Ramos (cell line): ENCODE results near the gene POLE2.
"Not testable (repeated sequence)": the region's sequence is repeated elsewhere in the genome, so short reads cannot be mapped to it uniquely, and the experiment has no call there.

Experiments
- in situ Hi-C: fragments of 300-500 bp; cut with MboI; formaldehyde crosslinking; loops from one replicate; pipeline ENCODE4 v1.14.3; 2022; ENCODE audit warnings: low sequenced_read_pairs; ENCODE audit not compliant: unreplicated experiment

POLE2 gene

GRCh38 chr14:49670475-49670874, 17.5 kb downstream of the POLE2 start:
- in situ Hi-C loops, result no loop called here

DNA sequence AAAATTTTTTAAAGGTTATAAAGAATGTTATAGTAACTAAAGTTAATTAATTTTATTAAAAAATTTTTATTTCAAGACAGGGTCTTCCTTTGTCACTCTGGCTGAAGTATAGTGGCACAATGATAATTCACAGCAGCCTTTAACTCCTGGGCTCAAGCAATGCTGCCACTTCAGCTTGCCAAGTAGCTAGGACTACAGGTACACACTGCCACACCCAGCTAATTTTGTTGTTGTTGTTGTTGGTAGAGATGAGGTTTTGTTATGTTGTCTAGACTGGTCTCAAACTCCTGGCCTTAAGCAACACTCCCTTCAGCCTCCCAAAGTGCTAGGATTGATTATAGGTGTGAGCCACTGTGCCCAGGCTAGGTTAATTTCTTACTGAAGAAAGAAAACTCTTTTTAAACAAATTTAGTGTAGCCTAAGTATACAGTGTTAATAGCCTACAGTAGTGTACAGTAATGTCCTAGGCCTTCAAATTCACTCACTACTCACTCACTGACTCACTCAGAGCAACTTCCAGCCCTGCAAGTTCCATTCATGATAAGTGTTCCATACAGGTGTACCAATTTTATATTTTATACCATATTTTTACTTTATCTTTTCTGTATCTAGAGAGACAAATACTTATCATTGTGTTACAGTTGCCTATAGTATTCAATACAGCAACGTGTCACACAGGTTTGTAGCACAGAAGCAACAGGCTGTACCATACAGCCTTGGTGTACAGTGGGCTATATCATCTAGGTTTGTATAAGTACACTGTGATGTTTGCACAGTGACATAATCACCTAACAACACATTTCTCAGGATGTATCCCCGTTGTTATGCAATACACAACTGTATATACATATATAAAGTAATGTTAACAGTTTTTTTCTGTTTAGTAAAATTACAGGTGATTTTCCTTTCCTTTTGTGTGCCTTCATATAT, 28.2 kb downstream of the POLE2 start:
- in situ Hi-C loops, result no loop called here

DNA sequence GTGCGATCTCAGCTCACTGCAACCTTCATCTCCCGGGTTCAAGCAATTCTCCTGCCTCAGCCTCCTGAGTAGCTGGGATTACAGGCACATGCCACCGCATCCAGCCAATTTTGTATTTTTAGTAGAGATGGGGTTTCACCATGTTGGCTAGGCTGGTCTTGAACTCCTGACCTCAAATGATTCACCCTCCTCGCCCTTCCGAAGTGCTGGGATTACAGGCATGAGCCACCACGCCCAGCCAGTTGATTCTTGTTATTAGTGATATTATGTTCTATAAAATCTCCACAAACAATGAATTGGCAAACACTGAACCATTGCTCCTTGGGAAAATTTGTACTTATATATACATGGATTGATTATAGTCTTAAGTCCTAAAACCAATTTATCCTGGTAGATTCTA, 30.5 kb downstream of the POLE2 start:
- in situ Hi-C loops, result not testable (repeated sequence)

GRCh38 chr14:49654511-49654910, 33.5 kb downstream of the POLE2 start:
- in situ Hi-C loops, result no loop called here

DNA sequence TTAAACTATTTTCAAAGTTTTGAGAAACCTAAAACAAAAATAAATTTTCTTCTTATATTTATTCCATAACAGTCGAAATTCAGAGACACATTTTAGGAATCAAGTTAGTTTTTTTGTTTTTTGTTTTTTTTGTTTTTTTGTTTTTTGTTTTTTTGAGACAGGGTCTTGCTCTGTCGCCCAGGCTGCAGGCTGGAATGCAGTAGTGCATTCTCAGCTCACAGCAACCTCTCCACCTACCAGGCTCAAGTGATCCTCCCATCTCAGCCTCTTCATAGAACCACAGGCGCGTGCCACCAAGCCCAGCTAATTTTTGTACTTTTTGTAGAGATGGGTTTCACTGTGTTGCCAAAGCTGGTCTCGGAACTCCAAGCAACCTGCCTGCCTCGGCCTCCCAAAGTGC, 34.5 kb downstream of the POLE2 start:
- in situ Hi-C loops, result no loop called here

DNA sequence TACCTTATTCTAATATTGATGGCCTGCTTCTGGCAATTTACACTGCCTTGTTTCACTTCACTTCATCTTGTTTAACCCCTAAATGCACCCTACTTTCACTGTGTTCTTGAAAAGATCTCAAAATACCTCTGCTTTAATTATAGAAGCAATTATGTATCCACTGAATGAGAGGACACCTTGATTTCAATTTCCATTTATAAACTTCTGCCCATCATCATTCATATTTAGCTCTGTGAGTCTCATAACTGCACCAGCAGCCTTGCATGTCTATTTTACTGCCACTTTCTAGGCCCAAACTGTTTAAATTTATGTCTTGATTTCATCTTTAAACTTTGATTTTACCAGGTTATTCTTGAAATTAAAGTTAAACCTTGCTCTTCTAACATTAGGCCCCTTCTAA, 45.9 kb downstream of the POLE2 start:
- in situ Hi-C loops, result loop anchor here (25.0 kb wide), 1 partner anchor 470 kb away; the partner anchor contains the start of gene VCPKMT

- in situ Hi-C loops, result loop anchor here (25.0 kb wide), 1 partner anchor 471 kb away; the partner anchor contains the start of gene VCPKMT
Measured at GRCh38 chr14:49641697-49642129, 46.3 kb downstream of the POLE2 start.

DNA sequence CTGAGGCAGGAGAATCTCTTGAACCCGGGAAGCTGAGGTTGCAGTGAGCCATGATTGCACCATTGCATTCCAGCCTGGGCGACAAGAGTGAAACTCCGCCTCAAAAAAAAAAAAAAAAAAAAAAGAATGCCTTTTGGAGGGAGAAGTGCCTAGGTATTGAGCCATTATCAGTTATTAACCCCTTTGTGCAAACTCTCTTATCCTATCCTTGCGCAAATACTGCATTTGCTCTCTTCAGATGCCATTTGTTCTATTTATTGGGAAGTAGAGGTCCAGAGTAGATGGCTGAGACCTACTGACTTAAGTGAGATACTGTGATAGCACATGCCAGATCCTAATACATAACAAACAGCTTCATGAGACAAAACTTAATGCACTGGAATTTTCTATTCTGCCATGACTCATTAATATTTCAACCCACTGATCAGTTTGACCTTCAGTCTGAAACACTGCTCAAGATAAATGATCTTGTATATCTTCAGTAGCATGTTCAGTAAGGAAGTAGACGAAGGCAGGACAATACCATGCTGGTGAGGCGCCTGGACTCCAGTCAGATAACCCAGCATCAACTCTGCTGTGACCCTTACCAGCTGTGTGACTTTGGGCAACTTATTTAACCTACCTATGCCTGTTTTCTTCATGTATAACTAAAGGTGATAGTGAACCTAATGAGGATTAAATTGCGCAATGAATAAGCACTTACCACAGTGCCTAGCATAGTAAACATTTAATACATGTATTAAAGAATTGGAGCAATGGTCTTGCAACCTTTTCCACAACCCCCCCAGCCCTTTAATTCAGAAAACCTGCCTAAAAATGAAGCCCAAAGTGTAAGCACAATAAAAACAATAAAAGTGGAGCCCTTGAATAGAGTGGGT, 47.2 kb downstream of the POLE2 start:
- in situ Hi-C loops, result loop anchor here (25.0 kb wide), 1 partner anchor 472 kb away; the partner anchor contains the start of gene VCPKMT

DNA sequence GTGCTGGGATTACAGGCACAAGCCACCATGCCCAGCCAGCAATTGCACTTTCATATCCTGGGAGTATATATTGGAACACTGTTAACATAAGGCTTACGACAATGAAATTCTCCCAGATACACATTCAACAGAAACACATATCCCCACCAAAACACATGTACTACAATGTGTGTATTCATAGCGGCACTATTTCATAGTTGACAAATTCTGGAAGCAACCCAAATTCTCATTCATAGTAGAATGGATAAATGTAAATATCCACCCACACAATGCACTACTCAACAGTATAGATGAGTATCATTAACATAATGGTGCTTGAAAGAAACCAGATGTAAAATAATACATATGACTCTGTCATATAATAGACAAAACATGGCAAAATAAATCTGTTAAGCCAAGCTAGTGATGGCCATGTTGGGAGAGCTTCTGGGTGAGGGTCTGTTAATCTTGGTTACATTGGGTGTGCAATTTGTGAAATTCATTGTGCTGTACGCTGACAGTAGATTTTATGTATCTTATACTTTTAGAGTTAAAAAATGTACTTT, 50.4 kb downstream of the POLE2 start:
- in situ Hi-C loops, result loop anchor here (10.0 to 25.0 kb wide), 2 partner anchors 217 to 475 kb away; partner anchors contain the start of genes NEMF and VCPKMT

- in situ Hi-C loops, result loop anchor here (10.0 to 25.0 kb wide), 2 partner anchors 218 to 475 kb away; partner anchors contain the start of genes NEMF and VCPKMT
Measured at GRCh38 chr14:49636866-49637265, 51.1 kb downstream of the POLE2 start.

DNA sequence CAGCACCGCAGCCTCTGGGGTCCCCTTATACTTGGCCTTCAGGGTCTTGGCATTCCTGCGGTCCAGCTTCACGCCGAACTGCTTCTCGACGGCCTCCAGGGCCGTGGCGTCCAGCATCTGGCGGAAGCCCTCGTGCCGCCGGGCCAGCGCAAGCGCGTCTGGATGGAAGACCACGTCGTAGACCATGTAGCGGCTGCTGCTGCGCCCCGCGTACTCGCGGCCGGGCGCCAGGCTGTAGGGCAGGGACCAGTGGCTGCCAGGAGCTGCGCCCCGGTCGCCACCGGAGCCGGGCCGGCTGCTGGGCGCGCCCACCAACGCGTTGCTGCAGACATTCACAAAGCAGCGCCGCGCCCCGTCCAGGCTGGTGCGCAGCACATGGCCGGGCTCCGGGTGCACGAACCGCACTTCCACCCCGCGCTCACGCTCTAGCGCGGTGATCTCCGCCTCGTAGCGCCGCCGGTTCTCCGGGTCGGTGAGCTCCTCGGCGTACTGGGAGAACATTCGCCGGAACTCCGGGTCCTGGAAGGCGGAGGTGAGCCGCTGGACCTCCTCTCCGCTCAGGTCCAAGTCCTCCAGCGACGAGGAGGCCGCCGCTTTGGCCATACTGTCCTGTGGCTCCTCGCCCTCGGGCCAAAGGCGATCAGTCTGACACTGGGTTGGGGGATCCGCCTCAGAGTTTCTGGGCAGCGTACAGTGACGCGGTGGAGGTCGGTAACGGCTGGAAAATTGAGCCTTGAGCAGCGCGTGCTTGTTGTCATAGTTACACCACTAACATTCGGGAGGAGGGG, 53.3 kb downstream of the POLE2 start, which contains the start of gene DNAAF2:
Gene DNAAF2 (minus strand): TSS at position 698 of the 788 bp plus-strand sequence. CDS start 95 bp downstream, at position 603.
- in situ Hi-C loops, result loop anchor here (10.0 to 25.0 kb wide), 2 partner anchors 220 to 478 kb away; partner anchors contain the start of genes NEMF and VCPKMT

DNA sequence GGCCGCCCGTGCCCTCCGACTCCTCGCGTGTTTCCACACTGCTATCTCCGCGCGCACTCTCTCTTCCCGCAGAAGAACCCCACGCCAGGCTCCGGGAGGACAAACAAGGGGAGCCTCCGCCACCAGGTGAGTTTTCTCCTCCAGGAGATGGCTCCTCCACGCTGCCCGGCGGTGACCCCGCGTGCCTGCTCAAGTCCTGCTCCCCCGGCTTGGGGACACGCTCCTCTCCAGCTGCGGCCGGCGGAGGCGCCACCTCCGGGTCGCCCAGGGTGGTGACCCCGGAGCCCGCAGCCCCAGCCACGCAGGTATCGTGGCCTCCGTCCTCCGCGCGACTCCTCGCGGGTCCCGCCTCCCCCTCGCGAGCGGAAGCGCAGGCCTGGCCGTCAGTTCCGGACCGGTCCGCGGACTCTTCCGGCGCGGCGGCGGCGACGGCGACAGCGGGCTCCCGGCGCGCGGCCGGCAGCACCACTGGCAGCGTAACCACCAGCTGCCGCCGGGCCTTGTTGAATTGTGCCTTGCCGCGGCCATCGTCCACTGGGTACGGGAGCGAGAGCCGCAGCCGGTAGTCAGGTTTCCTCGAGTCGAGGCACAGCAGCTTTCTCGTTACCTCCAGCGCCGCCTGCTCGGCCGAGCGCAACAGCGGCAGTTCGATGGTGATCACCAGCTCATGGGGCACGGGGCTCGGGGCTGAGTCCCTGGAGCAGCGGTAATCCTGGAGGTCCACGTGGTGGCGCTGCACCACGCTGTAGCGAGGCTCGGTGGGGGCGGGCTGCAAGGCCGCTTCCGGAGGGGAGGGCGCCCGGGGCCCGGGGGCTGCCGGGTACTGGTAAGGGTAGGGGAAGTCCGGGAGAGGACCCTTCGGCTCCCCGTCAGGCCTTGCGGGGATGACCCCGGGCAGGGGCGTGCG, 54.1 kb downstream of the POLE2 start:
- in situ Hi-C loops, result loop anchor here (10.0 to 25.0 kb wide), 2 partner anchors 221 to 478 kb away; partner anchors contain the start of genes NEMF and VCPKMT

DNA sequence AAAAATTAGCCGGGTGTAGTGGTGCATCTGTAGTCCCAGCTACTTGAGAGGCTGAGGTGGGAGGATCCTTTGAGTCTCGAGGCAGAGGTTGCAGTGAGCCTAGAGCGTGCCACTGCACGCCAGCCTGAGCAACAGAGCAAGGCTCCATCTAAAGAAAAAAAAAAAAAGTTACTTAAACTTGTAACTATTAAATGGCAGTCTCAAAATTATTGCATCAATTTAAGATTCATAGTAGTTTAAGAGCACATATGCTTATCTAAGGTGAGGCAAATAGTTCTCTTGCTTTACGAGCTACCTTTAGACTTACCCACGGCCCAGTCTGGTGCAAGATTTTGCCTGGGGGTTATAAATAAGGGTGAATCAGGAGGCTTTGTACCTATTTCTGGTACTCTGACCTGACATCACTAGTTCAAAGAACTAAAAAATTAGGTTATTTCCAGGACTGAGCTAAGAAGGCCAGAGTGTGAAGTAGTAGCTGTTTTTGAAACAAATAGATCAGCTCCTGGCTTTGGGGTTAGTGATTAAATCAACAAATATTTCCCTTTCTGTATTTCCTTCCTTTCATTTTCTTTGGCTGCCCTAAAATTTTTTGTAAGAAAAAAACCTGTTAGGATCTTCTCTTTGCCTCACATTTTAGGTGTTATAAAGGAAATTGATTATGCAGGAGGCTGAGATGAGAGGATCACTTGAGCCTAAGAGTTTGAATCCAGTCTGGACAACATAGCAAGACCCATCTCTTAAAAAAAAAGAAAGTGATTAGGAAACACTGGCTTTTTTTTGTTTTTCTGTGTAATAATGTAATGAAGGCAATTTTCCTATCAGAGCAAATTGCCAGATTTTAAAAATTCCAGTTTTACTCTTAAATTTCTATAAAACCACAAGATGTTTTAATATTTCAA, 63.8 kb downstream of the POLE2 start:
- in situ Hi-C loops, result no loop called here

GRCh38 chr14:49623387-49623786, 64.6 kb downstream of the POLE2 start:
- in situ Hi-C loops, result no loop called here

DNA sequence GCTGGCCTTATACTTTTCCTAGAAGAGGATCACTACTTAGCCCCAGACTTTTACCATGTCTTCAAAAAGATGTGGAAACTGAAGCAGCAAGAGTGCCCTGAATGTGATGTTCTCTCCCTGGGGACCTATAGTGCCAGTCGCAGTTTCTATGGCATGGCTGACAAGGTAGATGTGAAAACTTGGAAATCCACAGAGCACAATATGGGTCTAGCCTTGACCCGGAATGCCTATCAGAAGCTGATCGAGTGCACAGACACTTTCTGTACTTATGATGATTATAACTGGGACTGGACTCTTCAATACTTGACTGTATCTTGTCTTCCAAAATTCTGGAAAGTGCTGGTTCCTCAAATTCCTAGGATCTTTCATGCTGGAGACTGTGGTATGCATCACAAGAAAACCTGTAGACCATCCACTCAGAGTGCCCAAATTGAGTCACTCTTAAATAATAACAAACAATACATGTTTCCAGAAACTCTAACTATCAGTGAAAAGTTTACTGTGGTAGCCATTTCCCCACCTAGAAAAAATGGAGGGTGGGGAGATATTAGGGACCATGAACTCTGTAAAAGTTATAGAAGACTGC, 65.9 kb downstream of the POLE2 start:
- in situ Hi-C loops, result no loop called here

GRCh38 chr14:49621114-49621881, 66.7 kb downstream of the POLE2 start:
- in situ Hi-C loops, result no loop called here
